H1 (cell line): ENCODE measurements around the gene PNMA6E.

ENCODE experiments used
- ATF3 ChIP-seq: IDR thresholded peaks from 2 replicates; pipeline ENCODE4 v1.6.1; 2011; ENCODE audit warnings: low read depth, mild to moderate bottlenecking, low read length; ENCODE audit not compliant: insufficient read depth
- CHD1 ChIP-seq: IDR thresholded peaks from 2 replicates; pipeline ENCODE4 v1.6.1; 2012; ENCODE audit warnings: low read depth, low read length, improper control_type of control experiment
- CTCF ChIP-seq, 3 experiments: IDR thresholded peaks; 1 replicate in 2 of 3; 2 replicates in 1 of 3; pipeline versions ENCODE4 v1.5.1 to v1.6.1; 2011; ENCODE audit warnings: low read length in 3 of 3, mild to moderate bottlenecking in 3 of 3, inconsistent platforms in 2 of 3, low read depth in 1 of 3, moderate library complexity in 1 of 3; ENCODE audit not compliant: insufficient read depth in 1 of 3; ENCODE audit errors: control extremely low read depth in 1 of 3
- EP300 ChIP-seq, 2 experiments: IDR thresholded peaks; 1 replicate in 1 of 2; 2 replicates in 1 of 2; pipeline ENCODE4 v1.6.1; 2011 to 2012; ENCODE audit warnings: low read depth in 2 of 2, low read length in 2 of 2, mild to moderate bottlenecking in 2 of 2, borderline replicate concordance in 1 of 2, inconsistent platforms in 1 of 2, moderate library complexity in 1 of 2
- EZH2 ChIP-seq: fragments of 200-600 bp; sonication (generic); IDR thresholded peaks from 2 replicates; pipeline ENCODE4 v1.7.1; 2012; ENCODE audit warnings: low read depth, mild to moderate bottlenecking, moderate library complexity, low read length, inconsistent platforms; ENCODE audit not compliant: severe bottlenecking
- FOSL1 ChIP-seq: IDR thresholded peaks from 2 replicates; pipeline ENCODE4 v1.6.1; 2011; ENCODE audit warnings: mild to moderate bottlenecking, low read depth, low read length, moderate library complexity; ENCODE audit not compliant: insufficient read depth
- HDAC6 ChIP-seq: IDR thresholded peaks from one replicate; pipeline ENCODE4 v1.7.1; 2012; ENCODE audit warnings: low read depth, mild to moderate bottlenecking, inconsistent platforms, low read length, moderate library complexity
- KDM4A ChIP-seq: IDR thresholded peaks from one replicate; pipeline ENCODE4 v1.7.1; 2012; ENCODE audit warnings: low read depth, mild to moderate bottlenecking, moderate library complexity, low read length, inconsistent platforms; ENCODE audit not compliant: severe bottlenecking
- POLR2A ChIP-seq, 2 experiments: IDR thresholded peaks; 1 replicate in 1 of 2; 2 replicates in 1 of 2; pipeline ENCODE4 v1.6.1; 2011; ENCODE audit warnings: low read depth in 2 of 2, low read length in 2 of 2, mild to moderate bottlenecking in 2 of 2; ENCODE audit errors: control extremely low read depth in 1 of 2
- RNF2 ChIP-seq: fragments of 200-900, 300-1000 bp; sonication (generic); IDR thresholded peaks from 2 replicates; pipeline ENCODE4 v1.7.1; 2016; ENCODE audit warnings: borderline replicate concordance, low read depth, mild to moderate bottlenecking, antibody characterized with exemption, low read length; ENCODE audit not compliant: poor library complexity, severe bottlenecking; ENCODE audit errors: missing control alignments
- SIN3A ChIP-seq, 2 experiments: IDR thresholded peaks in 1 of 2; conservative IDR thresholded peaks in 1 of 2; 2 replicates each; pipeline ENCODE4 v1.6.1; 2011 to 2012; ENCODE audit warnings: low read length in 2 of 2, improper control_type of control experiment in 1 of 2, low read depth in 1 of 2, mild to moderate bottlenecking in 1 of 2
- SP1 ChIP-seq: IDR thresholded peaks from 2 replicates; pipeline ENCODE4 v1.6.1; 2011; ENCODE audit warnings: low read depth, low read length
- SUZ12 ChIP-seq: fragments of 200-600 bp; sonication (generic); IDR thresholded peaks from 2 replicates; pipeline ENCODE4 v1.6.1; 2012; ENCODE audit warnings: mild to moderate bottlenecking, inconsistent platforms, low read length, moderate library complexity, mixed read lengths

- TF ChIP-seq FOSL1 (no peak), CTCF (IDR thresholded peaks at IDR 0.05; ENCODE audit: control extremely low read depth in 1 of 3, insufficient read depth in 1 of 3, low read depth in 1 of 3, low read length in 3 of 3) (no peak), EZH2 (no peak), EP300 (IDR thresholded peaks at IDR 0.05; ENCODE audit: borderline replicate concordance in 1 of 2, low read depth in 2 of 2, low read length in 2 of 2) (no peak), SUZ12 (no peak), RNF2 (no peak), KDM4A (no peak), POLR2A (IDR thresholded peaks at IDR 0.05; ENCODE audit: control extremely low read depth in 1 of 2, low read depth in 2 of 2, low read length in 2 of 2) (no peak), SP1 (no peak), HDAC6 (no peak), CHD1 (no peak), SIN3A (conservative IDR thresholded peaks at IDR 0.05 in 1 of 2, IDR thresholded peaks at IDR 0.05 in 1 of 2; ENCODE audit: low read depth in 1 of 2, low read length in 2 of 2) (no peak), ATF3 (no peak)
Observed at GRCh38 chrX:153444333-153445011, 43.3 kb upstream of the PNMA6E start.
